Adrenal gland (tissue), 5 donors: Measurements from ENCODE around the gene PHIP.

ENCODE experiments used
- CTCF ChIP-seq, 6 experiments: fragments of 450-650 bp in 4 of 6; fragments of 200-600 bp in 2 of 6; sonication (generic) in 1 of 6; IDR thresholded peaks; 1 replicate in 5 of 6; 2 replicates in 1 of 6; pipeline versions ENCODE4 v1.5.1 to v1.8.0; 2016 to 2021; ENCODE audit warnings: antibody characterized with exemption in 6 of 6, mild to moderate bottlenecking in 2 of 6, moderate library complexity in 1 of 6
- POLR2A ChIP-seq, 2 donors: fragments of 450-650 bp; IDR thresholded peaks; one replicate each; pipeline ENCODE4 v1.6.1; 2017; ENCODE audit warnings: antibody characterized with exemption in 2 of 2, mild to moderate bottlenecking in 2 of 2, moderate library complexity in 1 of 2
- donor health status: DM: no; HTN: no; CAD: no.

GRCh38 chr6:78948785-78949184, 129.3 kb downstream of the PHIP start:
- TF ChIP-seq CTCF (IDR thresholded peaks at IDR 0.05) (no peak), POLR2A (IDR thresholded peaks at IDR 0.05) (no peak)
